GM12878 (cell line): Measurements from ENCODE around the gene REEP2. TPM values are rescaled to one million over a fixed set of nuclear protein-coding genes. Genes with fewer than 3 reads are reported as not detected.

ENCODE experiments used
- BACH1 ChIP-seq: fragments of 450-650 bp; IDR thresholded peaks from 2 replicates; pipeline ENCODE4 v1.6.1; 2017; ENCODE audit warnings: mild to moderate bottlenecking, borderline replicate concordance
- BCL11A ChIP-seq: IDR thresholded peaks from 2 replicates; pipeline ENCODE4 v1.6.1; 2011; ENCODE audit warnings: low read depth, low read length
- CHD1 ChIP-seq: IDR thresholded peaks from 2 replicates; pipeline ENCODE4 v1.6.1; 2012; ENCODE audit warnings: low read depth, low read length, improper control_type of control experiment
- CREB1 ChIP-seq: IDR thresholded peaks from 2 replicates; pipeline ENCODE4 v1.6.1; 2012; ENCODE audit warnings: low read depth, mild to moderate bottlenecking, inconsistent platforms
- ESRRA ChIP-seq: IDR thresholded peaks from 2 replicates; pipeline ENCODE4 v1.6.1; 2012; ENCODE audit warnings: mild to moderate bottlenecking, low read length, improper control_type of control experiment
- GATAD2B ChIP-seq: fragments of 450-650 bp; conservative IDR thresholded peaks from 2 replicates; pipeline ENCODE4 v1.6.1; 2017; ENCODE audit warnings: low read depth, mild to moderate bottlenecking, moderate library complexity
- KAT2A ChIP-seq: conservative IDR thresholded peaks from 2 replicates; pipeline ENCODE4 v1.6.1; 2011; ENCODE audit warnings: low read depth, low read length; ENCODE audit not compliant: control insufficient read depth
- LARP7 ChIP-seq: fragments of 450-650 bp; IDR thresholded peaks from 2 replicates; pipeline ENCODE4 v1.6.1; 2017; ENCODE audit warnings: mild to moderate bottlenecking
- MTA2 ChIP-seq: fragments of 450-650 bp; IDR thresholded peaks from 2 replicates; pipeline ENCODE4 v1.6.1; 2016; ENCODE audit warnings: low read depth, mild to moderate bottlenecking, moderate library complexity
- NFYB ChIP-seq: IDR thresholded peaks from 2 replicates; pipeline ENCODE4 v1.6.1; 2011; ENCODE audit warnings: low read depth, mild to moderate bottlenecking, low read length, improper control_type of control experiment, moderate library complexity; ENCODE audit not compliant: insufficient read depth
- NR2C2 ChIP-seq: IDR thresholded peaks from 2 replicates; pipeline ENCODE4 v1.6.1; 2011; ENCODE audit warnings: borderline replicate concordance, low read depth; ENCODE audit not compliant: control insufficient read depth, insufficient read length
- NR2F1 ChIP-seq: fragments of 450-650 bp; conservative IDR thresholded peaks from 2 replicates; pipeline ENCODE4 v1.6.1; 2017; ENCODE audit warnings: mild to moderate bottlenecking
- POU2F2 ChIP-seq: IDR thresholded peaks from 3 replicates; pipeline ENCODE4 v1.6.1; 2011; ENCODE audit warnings: low read depth, mild to moderate bottlenecking, low read length, borderline replicate concordance
- SREBF1 ChIP-seq: IDR thresholded peaks from 2 replicates; pipeline ENCODE4 v1.6.1; 2012; ENCODE audit warnings: mild to moderate bottlenecking, low read length
- SREBF2 ChIP-seq: IDR thresholded peaks from 2 replicates; pipeline ENCODE4 v1.6.1; 2012; ENCODE audit warnings: mild to moderate bottlenecking, low read length
- STAT1 ChIP-seq: fragments of 450-650 bp; conservative IDR thresholded peaks from 2 replicates; pipeline ENCODE4 v1.6.1; 2014; ENCODE audit warnings: antibody characterized with exemption, mild to moderate bottlenecking
- STAT3 ChIP-seq: IDR thresholded peaks from 2 replicates; pipeline ENCODE4 v1.6.1; 2011; ENCODE audit warnings: low read depth, low read length, improper control_type of control experiment
- TCF12 ChIP-seq: IDR thresholded peaks from 2 replicates; pipeline ENCODE4 v1.6.1; 2011; ENCODE audit warnings: low read depth, mild to moderate bottlenecking, low read length
- TCF3 ChIP-seq: IDR thresholded peaks from 2 replicates; pipeline ENCODE4 v1.6.1; 2012; ENCODE audit warnings: low read depth, mild to moderate bottlenecking, low read length, borderline replicate concordance; ENCODE audit not compliant: insufficient read depth
- WRNIP1 ChIP-seq: IDR thresholded peaks from 2 replicates; pipeline ENCODE4 v1.6.1; 2011; ENCODE audit warnings: low read depth, low read length, improper control_type of control experiment, borderline replicate concordance
- polyA plus RNA-seq, 11 experiments: library from polyadenylated mRNA; depleted of rRNA in 4 of 11; unstranded in 6 of 11; stranded (reverse) in 5 of 11; fragments of >200 nt; fragmentation: Nextera tagmentation in 4 of 11; fragmentation: Illumina TruSeq in 1 of 11; extraction: Ambion mirVana in 4 of 11; extraction: Trizol in 1 of 11; gene quantifications; 1 replicate in 1 of 11; 2 replicates in 10 of 11; pipeline versions ENCODE4 v1.2.1 to v1.2.3, GENCODE V29; 2011 to 2016; ENCODE audit warnings: inconsistent platforms in 2 of 11, missing spikeins in 2 of 11, low read depth in 1 of 11
- total RNA-seq, 4 experiments: library from RNA; depleted of rRNA in 3 of 4; stranded (reverse); fragments of >200 nt in 3 of 4; fragmentation: Illumina TruSeq in 1 of 4; extraction: Trizol in 1 of 4; gene quantifications; 2 replicates each; pipeline versions ENCODE4 v1.2.1 to v1.2.3, GENCODE V29; 2013 to 2021
- TF ChIP-seq, protein P1 (sequence below): IDR thresholded peaks from 2 replicates; pipeline ENCODE4 v1.6.1; 2012; ENCODE audit warnings: low read depth, low read length, improper control_type of control experiment
- TF ChIP-seq, protein P2 (sequence below): fragments of 450-650 bp; IDR thresholded peaks from 2 replicates; pipeline ENCODE4 v1.6.1; 2017; ENCODE audit warnings: mild to moderate bottlenecking
- TF ChIP-seq, protein P3 (sequence below): fragments of 450-650 bp; IDR thresholded peaks from 2 replicates; pipeline ENCODE4 v1.6.1; 2016; ENCODE audit warnings: mild to moderate bottlenecking
- TF ChIP-seq, protein P4 (sequence below): fragments of 450-650 bp; formaldehyde crosslinking; IDR thresholded peaks from 2 replicates; pipeline ENCODE4 v1.4.0; 2020; ENCODE audit warnings: mild to moderate bottlenecking, moderate library complexity

REEP2 gene
- total and polyA plus RNA-seq, 10 of the 15 experiments (the other 5 are each of a cell fraction or from before 2014, with no cell fraction given) = 0.10 to 3.1 (median 2.0) TPM

DNA sequence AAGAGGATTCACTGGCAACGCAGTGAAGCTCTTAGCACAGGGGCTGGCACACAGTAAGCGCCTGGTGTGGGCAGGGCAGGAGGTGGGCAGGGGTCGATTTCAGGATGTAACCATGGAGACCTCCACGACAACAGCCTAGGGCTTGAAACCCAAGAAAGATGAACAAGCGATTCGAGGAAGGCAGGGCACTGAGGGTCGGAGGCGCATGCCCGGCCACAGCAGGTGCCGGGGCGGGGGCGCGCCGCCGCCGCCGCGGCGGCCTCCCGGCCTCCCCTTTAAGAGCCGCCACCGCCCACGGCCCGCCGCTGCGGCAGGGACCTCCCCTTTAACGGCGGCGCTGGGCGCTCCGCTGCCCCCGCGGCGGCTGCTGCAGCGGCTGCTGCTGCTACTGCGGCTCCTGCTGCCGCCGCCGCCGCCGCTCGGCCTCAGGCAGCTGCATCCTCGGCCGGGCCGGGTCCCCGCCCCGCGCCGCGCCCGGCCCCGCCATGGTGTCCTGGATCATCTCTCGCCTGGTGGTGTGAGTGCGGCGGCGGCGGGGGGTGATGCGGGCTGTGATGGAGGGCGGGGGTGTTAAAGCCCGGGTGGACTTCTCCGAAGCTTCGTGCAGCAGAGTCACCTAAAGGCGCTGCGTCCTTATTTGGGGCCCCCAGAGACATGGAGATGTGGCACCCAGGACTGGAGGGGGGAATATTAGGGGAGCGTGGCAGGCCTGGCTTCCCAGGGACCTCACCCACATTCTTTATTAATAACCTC, at the start of gene REEP2 (continued):
- no peak for TF ChIP-seq KAT2A
- TF ChIP-seq, protein P1, sequence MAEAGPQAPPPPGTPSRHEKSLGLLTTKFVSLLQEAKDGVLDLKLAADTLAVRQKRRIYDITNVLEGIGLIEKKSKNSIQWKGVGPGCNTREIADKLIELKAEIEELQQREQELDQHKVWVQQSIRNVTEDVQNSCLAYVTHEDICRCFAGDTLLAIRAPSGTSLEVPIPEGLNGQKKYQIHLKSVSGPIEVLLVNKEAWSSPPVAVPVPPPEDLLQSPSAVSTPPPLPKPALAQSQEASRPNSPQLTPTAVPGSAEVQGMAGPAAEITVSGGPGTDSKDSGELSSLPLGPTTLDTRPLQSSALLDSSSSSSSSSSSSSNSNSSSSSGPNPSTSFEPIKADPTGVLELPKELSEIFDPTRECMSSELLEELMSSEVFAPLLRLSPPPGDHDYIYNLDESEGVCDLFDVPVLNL = no peak
- no peak for TF ChIP-seq ESRRA
- no peak for TF ChIP-seq STAT3
- no peak for TF ChIP-seq STAT1
- TF ChIP-seq SREBF1 = no peak
- TF ChIP-seq MTA2 = no peak
- TF ChIP-seq, protein P2, sequence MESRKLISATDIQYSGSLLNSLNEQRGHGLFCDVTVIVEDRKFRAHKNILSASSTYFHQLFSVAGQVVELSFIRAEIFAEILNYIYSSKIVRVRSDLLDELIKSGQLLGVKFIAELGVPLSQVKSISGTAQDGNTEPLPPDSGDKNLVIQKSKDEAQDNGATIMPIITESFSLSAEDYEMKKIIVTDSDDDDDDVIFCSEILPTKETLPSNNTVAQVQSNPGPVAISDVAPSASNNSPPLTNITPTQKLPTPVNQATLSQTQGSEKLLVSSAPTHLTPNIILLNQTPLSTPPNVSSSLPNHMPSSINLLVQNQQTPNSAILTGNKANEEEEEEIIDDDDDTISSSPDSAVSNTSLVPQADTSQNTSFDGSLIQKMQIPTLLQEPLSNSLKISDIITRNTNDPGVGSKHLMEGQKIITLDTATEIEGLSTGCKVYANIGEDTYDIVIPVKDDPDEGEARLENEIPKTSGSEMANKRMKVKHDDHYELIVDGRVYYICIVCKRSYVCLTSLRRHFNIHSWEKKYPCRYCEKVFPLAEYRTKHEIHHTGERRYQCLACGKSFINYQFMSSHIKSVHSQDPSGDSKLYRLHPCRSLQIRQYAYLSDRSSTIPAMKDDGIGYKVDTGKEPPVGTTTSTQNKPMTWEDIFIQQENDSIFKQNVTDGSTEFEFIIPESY = no peak
- TF ChIP-seq, protein P3, sequence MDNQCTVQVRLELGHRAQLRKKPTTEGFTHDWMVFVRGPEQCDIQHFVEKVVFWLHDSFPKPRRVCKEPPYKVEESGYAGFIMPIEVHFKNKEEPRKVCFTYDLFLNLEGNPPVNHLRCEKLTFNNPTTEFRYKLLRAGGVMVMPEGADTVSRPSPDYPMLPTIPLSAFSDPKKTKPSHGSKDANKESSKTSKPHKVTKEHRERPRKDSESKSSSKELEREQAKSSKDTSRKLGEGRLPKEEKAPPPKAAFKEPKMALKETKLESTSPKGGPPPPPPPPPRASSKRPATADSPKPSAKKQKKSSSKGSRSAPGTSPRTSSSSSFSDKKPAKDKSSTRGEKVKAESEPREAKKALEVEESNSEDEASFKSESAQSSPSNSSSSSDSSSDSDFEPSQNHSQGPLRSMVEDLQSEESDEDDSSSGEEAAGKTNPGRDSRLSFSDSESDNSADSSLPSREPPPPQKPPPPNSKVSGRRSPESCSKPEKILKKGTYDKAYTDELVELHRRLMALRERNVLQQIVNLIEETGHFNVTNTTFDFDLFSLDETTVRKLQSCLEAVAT = no peak
- TF ChIP-seq BACH1 = 0 out of 2 replicates have a peak, but pooled peaks have one; percentile 35
- TF ChIP-seq, protein P4, sequence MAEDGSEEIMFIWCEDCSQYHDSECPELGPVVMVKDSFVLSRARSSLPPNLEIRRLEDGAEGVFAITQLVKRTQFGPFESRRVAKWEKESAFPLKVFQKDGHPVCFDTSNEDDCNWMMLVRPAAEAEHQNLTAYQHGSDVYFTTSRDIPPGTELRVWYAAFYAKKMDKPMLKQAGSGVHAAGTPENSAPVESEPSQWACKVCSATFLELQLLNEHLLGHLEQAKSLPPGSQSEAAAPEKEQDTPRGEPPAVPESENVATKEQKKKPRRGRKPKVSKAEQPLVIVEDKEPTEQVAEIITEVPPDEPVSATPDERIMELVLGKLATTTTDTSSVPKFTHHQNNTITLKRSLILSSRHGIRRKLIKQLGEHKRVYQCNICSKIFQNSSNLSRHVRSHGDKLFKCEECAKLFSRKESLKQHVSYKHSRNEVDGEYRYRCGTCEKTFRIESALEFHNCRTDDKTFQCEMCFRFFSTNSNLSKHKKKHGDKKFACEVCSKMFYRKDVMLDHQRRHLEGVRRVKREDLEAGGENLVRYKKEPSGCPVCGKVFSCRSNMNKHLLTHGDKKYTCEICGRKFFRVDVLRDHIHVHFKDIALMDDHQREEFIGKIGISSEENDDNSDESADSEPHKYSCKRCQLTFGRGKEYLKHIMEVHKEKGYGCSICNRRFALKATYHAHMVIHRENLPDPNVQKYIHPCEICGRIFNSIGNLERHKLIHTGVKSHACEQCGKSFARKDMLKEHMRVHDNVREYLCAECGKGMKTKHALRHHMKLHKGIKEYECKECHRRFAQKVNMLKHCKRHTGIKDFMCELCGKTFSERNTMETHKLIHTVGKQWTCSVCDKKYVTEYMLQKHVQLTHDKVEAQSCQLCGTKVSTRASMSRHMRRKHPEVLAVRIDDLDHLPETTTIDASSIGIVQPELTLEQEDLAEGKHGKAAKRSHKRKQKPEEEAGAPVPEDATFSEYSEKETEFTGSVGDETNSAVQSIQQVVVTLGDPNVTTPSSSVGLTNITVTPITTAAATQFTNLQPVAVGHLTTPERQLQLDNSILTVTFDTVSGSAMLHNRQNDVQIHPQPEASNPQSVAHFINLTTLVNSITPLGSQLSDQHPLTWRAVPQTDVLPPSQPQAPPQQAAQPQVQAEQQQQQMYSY (CRISPR knock-in tag) = no peak
- peak; percentile 57; the same call in 1 of the 2 replicates for TF ChIP-seq TCF3
- TF ChIP-seq POU2F2 = no peak
- TF ChIP-seq NR2C2 = no peak
- TF ChIP-seq GATAD2B = 0 out of 2 replicates have a peak, but pooled peaks have one; percentile 49
- TF ChIP-seq BCL11A = 0 out of 2 replicates have a peak, but pooled peaks have one; percentile 9
- TF ChIP-seq WRNIP1 = no peak
- no peak for TF ChIP-seq NFYB
- no peak for TF ChIP-seq SREBF2
- peak; percentile 73 for TF ChIP-seq TCF12
- no peak for TF ChIP-seq CHD1
- TF ChIP-seq NR2F1 = 0 out of 2 replicates have a peak, but pooled peaks have one; percentile 29
- TF ChIP-seq LARP7 = no peak; the same call in 1 of the 2 replicates
- TF ChIP-seq CREB1 = 0 out of 2 replicates have a peak, but pooled peaks have one; percentile 23
